CD14-positive monocyte (primary cell): ENCODE data around the gene COL11A1. TPM values are rescaled to one million over a fixed set of nuclear protein-coding genes. Genes with fewer than 3 reads are reported as not detected.

ENCODE experiments used
- DNase-seq, 3 donors: peaks; one replicate each; pipeline ENCODE4 v3.0.0-alpha.2; 2011 to 2022
- H2AFZ ChIP-seq: 2 replicates; pipeline ENCODE4 v1.6.0; 2012; ENCODE audit warnings: mild to moderate bottlenecking, low read depth, low read length, inconsistent platforms; ENCODE audit not compliant: insufficient read depth, poor library complexity, severe bottlenecking
- H3K27ac ChIP-seq, 2 donors: 1 replicate in 1 of 2; 2 replicates in 1 of 2; pipeline ENCODE4 v1.5.1; 2012 to 2013; ENCODE audit warnings: low read length in 2 of 2, control low read depth in 1 of 2, inconsistent platforms in 1 of 2, low read depth in 1 of 2, mild to moderate bottlenecking in 1 of 2
- H3K27me3 ChIP-seq, 2 donors: one replicate each; pipeline versions ENCODE4 v1.6.0 to v1.6.1; 2011 to 2013; ENCODE audit warnings: low read length in 2 of 2; ENCODE audit not compliant: control insufficient read depth in 2 of 2, insufficient read depth in 2 of 2
- H3K36me3 ChIP-seq, 2 donors: replicated peaks in 1 of 2; 1 replicate in 1 of 2; 2 replicates in 1 of 2; pipeline versions ENCODE4 v1.5.1 to v1.6.1; 2012 to 2013; ENCODE audit warnings: low read length in 2 of 2, control low read depth in 1 of 2, inconsistent platforms in 1 of 2, mild to moderate bottlenecking in 1 of 2; ENCODE audit not compliant: insufficient read depth in 2 of 2, control insufficient read depth in 1 of 2
- H3K4me1 ChIP-seq, 2 donors: 1 replicate in 1 of 2; 2 replicates in 1 of 2; pipeline versions ENCODE4 v1.5.1 to v1.6.1; 2012 to 2013; ENCODE audit warnings: low read length in 2 of 2, control low read depth in 1 of 2, inconsistent platforms in 1 of 2, mild to moderate bottlenecking in 1 of 2, moderate library complexity in 1 of 2; ENCODE audit not compliant: insufficient read depth in 2 of 2, control insufficient read depth in 1 of 2
- H3K4me2 ChIP-seq: replicated peaks from 2 replicates; pipeline ENCODE3; 2012; ENCODE audit warnings: low read length, moderate library complexity, mild to moderate bottlenecking; ENCODE audit not compliant: poor library complexity, severe bottlenecking; ENCODE audit errors: extremely low read depth
- H3K4me3 ChIP-seq, 3 experiments: fragments of 200-600 bp in 1 of 3; sonication (generic) in 1 of 3; replicated peaks in 1 of 3; 1 replicate in 2 of 3; 2 replicates in 1 of 3; pipeline ENCODE4 v1.5.1; 2011 to 2013; ENCODE audit warnings: low read length in 3 of 3, mild to moderate bottlenecking in 3 of 3, control low read depth in 2 of 3, low read depth in 2 of 3, inconsistent platforms in 1 of 3, moderate library complexity in 1 of 3
- H3K79me2 ChIP-seq: 2 replicates; pipeline ENCODE4 v1.6.0; 2012; ENCODE audit warnings: mild to moderate bottlenecking, control low read depth, inconsistent platforms, low read length, moderate library complexity; ENCODE audit not compliant: insufficient read depth
- H3K9ac ChIP-seq: 2 replicates; pipeline ENCODE4 v1.6.0; 2017; ENCODE audit warnings: low read length, mild to moderate bottlenecking; ENCODE audit not compliant: insufficient read depth, poor library complexity, severe bottlenecking
- H3K9me3 ChIP-seq, 2 donors: replicated peaks in 1 of 2; 1 replicate in 1 of 2; 2 replicates in 1 of 2; pipeline versions ENCODE4 v1.5.1 to v1.6.1; 2012 to 2013; ENCODE audit warnings: low read length in 2 of 2, control low read depth in 1 of 2; ENCODE audit not compliant: control insufficient read depth in 1 of 2, insufficient read depth in 1 of 2
- H4K20me1 ChIP-seq: 2 replicates; pipeline ENCODE4 v1.6.0; 2012; ENCODE audit warnings: mild to moderate bottlenecking, low read length, control low read depth, moderate library complexity; ENCODE audit not compliant: insufficient read depth
- H3K27ac Mint-ChIP-seq, 7 donors: one replicate each; pipeline ENCODE4 v1.8.0; 2020; ENCODE audit warnings: mild to moderate bottlenecking in 7 of 7, mixed read lengths in 7 of 7, moderate library complexity in 6 of 7, inconsistent platforms in 2 of 7
- H3K27me3 Mint-ChIP-seq, 3 donors: one replicate each; pipeline ENCODE4 v1.8.0; 2021 to 2022; ENCODE audit warnings: low read depth in 3 of 3, mild to moderate bottlenecking in 3 of 3, mixed read lengths in 3 of 3, moderate library complexity in 3 of 3, inconsistent platforms in 1 of 3
- H3K36me3 Mint-ChIP-seq, 2 donors: one replicate each; pipeline ENCODE4 v1.8.0; 2020; ENCODE audit warnings: mixed read lengths in 2 of 2, inconsistent platforms in 1 of 2, mild to moderate bottlenecking in 1 of 2
- H3K4me1 Mint-ChIP-seq: one replicate; pipeline ENCODE4 v1.8.0; 2020; ENCODE audit warnings: mild to moderate bottlenecking, mixed read lengths
- H3K4me3 Mint-ChIP-seq, 2 donors: one replicate each; pipeline ENCODE4 v1.8.0; 2020; ENCODE audit warnings: mild to moderate bottlenecking in 2 of 2, mixed read lengths in 2 of 2, moderate library complexity in 1 of 2
- H3K9me3 Mint-ChIP-seq, 7 donors: one replicate each; pipeline ENCODE4 v1.8.0; 2020 to 2022; ENCODE audit warnings: mixed read lengths in 7 of 7, mild to moderate bottlenecking in 6 of 7, moderate library complexity in 6 of 7, inconsistent platforms in 2 of 7
- WGBS: methylation state at CpG from one replicate; pipeline ENCODE4 v1.1.5; 2013; ENCODE audit warnings: missing lambda C conversion rate; ENCODE audit not compliant: insufficient coverage; 5-methylcytosine and 5-hydroxymethylcytosine counted together
- intact Hi-C, 2 donors: fragments of 100-400 bp; cut with micrococcal nuclease; formaldehyde crosslinking; loops; one replicate each; pipeline versions ENCODE4 v1.15.0 to v1.15.1; 2023
- polyA plus RNA-seq, 3 donors: library from polyadenylated mRNA; depleted of rRNA in 1 of 3; unstranded in 2 of 3; stranded (reverse) in 1 of 3; fragments of 300-500 nt in 2 of 3; fragments of >200 nt in 1 of 3; fragmentation: Illumina TruSeq in 2 of 3; gene quantifications; 1 replicate in 2 of 3; 2 replicates in 1 of 3; pipeline ENCODE4 v1.2.3, GENCODE V29; 2012 to 2021
- TF ChIP-seq, protein P1 (sequence below): fragments of 200-600 bp; IDR thresholded peaks from one replicate; pipeline ENCODE4 v1.8.0; 2022; ENCODE audit warnings: antibody characterized with exemption, mild to moderate bottlenecking

The COL11A1 gene
- polyA plus RNA-seq, 3 donors, result not detected

DNA sequence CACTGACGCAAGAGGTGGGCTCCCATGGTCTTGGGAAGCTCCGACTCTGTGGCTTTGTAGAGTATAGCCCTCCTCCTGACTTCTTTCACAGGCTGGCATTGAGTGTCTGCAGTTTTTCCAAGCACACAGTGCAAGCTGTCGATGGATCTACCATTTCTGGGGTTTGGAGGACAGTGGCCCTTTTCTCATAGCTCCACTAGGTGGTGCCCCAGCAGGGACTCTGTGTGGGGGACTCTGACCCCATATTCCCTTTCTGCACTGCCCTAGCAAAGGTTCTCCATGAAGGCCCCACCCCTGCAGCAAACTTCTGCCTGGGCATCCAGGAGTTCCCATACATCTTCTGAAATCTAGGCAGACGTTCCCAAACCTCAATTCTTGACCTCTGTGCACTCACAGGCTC, 236.2 kb downstream of the COL11A1 start:
- 79% methylated on average over 4 of the region's 4 CpGs for WGBS
- Mint-ChIP-seq H3K27ac (no peak overlapping the region), H3K36me3 (no peaks in the 10 kb centered on the region), H3K4me3 (no peak overlapping the region), H3K27me3 (no peaks in the 10 kb centered on the region), H3K4me1 (no peaks in the 10 kb centered on the region), H3K9me3 (peaks cover 0 to 10% (median 4%) of the 10 kb centered on the region in 7 donors)
- no peak overlapping the region for H2AFZ ChIP-seq
- H3K4me1 ChIP-seq, result no peaks in the 10 kb centered on the region
- no peaks in the 10 kb centered on the region for H3K79me2 ChIP-seq
- intact Hi-C loops, result no loop called here
- H3K27me3 ChIP-seq, result no peaks in the 10 kb centered on the region
- TF ChIP-seq, protein P1, sequence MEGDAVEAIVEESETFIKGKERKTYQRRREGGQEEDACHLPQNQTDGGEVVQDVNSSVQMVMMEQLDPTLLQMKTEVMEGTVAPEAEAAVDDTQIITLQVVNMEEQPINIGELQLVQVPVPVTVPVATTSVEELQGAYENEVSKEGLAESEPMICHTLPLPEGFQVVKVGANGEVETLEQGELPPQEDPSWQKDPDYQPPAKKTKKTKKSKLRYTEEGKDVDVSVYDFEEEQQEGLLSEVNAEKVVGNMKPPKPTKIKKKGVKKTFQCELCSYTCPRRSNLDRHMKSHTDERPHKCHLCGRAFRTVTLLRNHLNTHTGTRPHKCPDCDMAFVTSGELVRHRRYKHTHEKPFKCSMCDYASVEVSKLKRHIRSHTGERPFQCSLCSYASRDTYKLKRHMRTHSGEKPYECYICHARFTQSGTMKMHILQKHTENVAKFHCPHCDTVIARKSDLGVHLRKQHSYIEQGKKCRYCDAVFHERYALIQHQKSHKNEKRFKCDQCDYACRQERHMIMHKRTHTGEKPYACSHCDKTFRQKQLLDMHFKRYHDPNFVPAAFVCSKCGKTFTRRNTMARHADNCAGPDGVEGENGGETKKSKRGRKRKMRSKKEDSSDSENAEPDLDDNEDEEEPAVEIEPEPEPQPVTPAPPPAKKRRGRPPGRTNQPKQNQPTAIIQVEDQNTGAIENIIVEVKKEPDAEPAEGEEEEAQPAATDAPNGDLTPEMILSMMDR, result no peak
- no peak overlapping the region for H3K9ac ChIP-seq
- peaks cover 0 to 22% of the 10 kb centered on the region in 2 donors for H3K9me3 ChIP-seq
- H3K4me2 ChIP-seq, result no peak overlapping the region
- H3K36me3 ChIP-seq, result no peaks in the 10 kb centered on the region
- no peak for DNase-seq
- no peaks in the 10 kb centered on the region for H4K20me1 ChIP-seq
- no peak overlapping the region for H3K27ac ChIP-seq
- no peak overlapping the region for H3K4me3 ChIP-seq

DNA sequence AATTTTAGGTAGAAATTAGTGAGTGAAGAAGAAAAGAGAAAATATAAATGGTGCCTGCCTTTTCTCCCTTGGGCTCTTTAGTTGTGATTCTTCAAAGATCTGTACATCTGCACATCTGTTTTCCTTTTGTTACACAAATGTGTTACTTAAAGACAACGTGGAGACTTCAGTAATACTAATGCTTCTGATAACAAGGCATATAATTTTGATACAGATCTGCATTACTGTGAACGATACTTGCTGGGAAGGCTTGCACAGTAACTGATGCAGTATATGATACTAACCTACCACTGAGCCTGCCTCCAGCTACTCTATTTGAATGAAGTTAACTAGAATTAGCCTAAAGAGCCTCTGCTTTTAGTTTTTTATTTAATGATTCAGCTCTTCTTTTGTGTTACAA, 244.6 kb downstream of the COL11A1 start:
- Histone ChIP-seq H3K27me3 (no peaks in the 10 kb centered on the region), H4K20me1 (no peaks in the 10 kb centered on the region), H3K79me2 (no peaks in the 10 kb centered on the region), H2AFZ (no peak overlapping the region), H3K9ac (no peak overlapping the region), H3K4me3 (no peak overlapping the region), H3K36me3 (no peaks in the 10 kb centered on the region), H3K27ac (no peak overlapping the region), H3K4me1 (no peaks in the 10 kb centered on the region), H3K9me3 (peaks cover 0 to 10% of the 10 kb centered on the region in 2 donors), H3K4me2 (no peak overlapping the region)
- H3K27me3 Mint-ChIP-seq, result no peaks in the 10 kb centered on the region
- H3K9me3 Mint-ChIP-seq, result peaks cover 5 to 9% (median 6%) of the 10 kb centered on the region in 7 donors
- no peaks in the 10 kb centered on the region for H3K4me1 Mint-ChIP-seq
- H3K36me3 Mint-ChIP-seq, result no peaks in the 10 kb centered on the region
- intact Hi-C loops, result no loop called here
- WGBS, result no CpG with 5 or more reads among the region's 2 CpGs
- no peak overlapping the region for H3K4me3 Mint-ChIP-seq
- DNase-seq, result no peak
- TF ChIP-seq, protein P1, result no peak
- no peak overlapping the region for H3K27ac Mint-ChIP-seq
